Smooth muscle cell (in vitro differentiated cells): ENCODE results near the gene EPX. TPM values are rescaled to one million over a fixed set of nuclear protein-coding genes. Genes with fewer than 3 reads are reported as not detected.

Experiments
- DNase-seq: peaks from one replicate; lab custom pipeline; 2025; ENCODE audit not compliant: unreplicated experiment; lab: John Stamatoyannopoulos, UW
- H2AFZ ChIP-seq: fragments of 200-600 bp; sonication (generic); 2 replicates; pipeline ENCODE4 v1.6.0; 2016; ENCODE audit warnings: antibody characterized with exemption, low read depth, mild to moderate bottlenecking
- H3F3A ChIP-seq: fragments of 200-600 bp; sonication (generic); 2 replicates; pipeline ENCODE4 v1.6.0; 2017; ENCODE audit warnings: antibody characterized with exemption, low read depth
- H3K27ac ChIP-seq: fragments of 200-600 bp; sonication (generic); 2 replicates; pipeline ENCODE4 v1.5.1; 2016; ENCODE audit warnings: low read depth, mild to moderate bottlenecking
- H3K27me3 ChIP-seq: fragments of 200-600 bp; sonication (generic); 2 replicates; pipeline ENCODE4 v1.6.1; 2016; ENCODE audit warnings: low read depth, mild to moderate bottlenecking
- H3K36me3 ChIP-seq: fragments of 200-600 bp; sonication (generic); 2 replicates; pipeline ENCODE4 v1.5.1; 2016; ENCODE audit warnings: low read depth
- H3K4me1 ChIP-seq: fragments of 200-600 bp; sonication (generic); 2 replicates; pipeline ENCODE4 v1.5.1; 2016; ENCODE audit warnings: low read depth
- H3K4me2 ChIP-seq: fragments of 200-600 bp; sonication (generic); 2 replicates; pipeline ENCODE4 v1.6.0; 2016; ENCODE audit warnings: mild to moderate bottlenecking
- H3K4me3 ChIP-seq: fragments of 200-600 bp; sonication (generic); 2 replicates; pipeline ENCODE4 v1.5.1; 2016; ENCODE audit warnings: mild to moderate bottlenecking
- H3K79me2 ChIP-seq: fragments of 200-600 bp; sonication (generic); 2 replicates; pipeline ENCODE4 v1.6.0; 2016; ENCODE audit warnings: low read depth, mild to moderate bottlenecking
- H3K9ac ChIP-seq: fragments of 200-600 bp; sonication (generic); 2 replicates; pipeline ENCODE4 v1.6.0; 2016; ENCODE audit warnings: low read depth
- H3K9me3 ChIP-seq: fragments of 200-600 bp; sonication (generic); replicated peaks from 2 replicates; pipeline ENCODE4 v1.5.1; 2016; ENCODE audit warnings: low read depth
- H4K20me1 ChIP-seq: fragments of 200-600 bp; sonication (generic); 2 replicates; pipeline ENCODE4 v1.6.0; 2016; ENCODE audit warnings: low read depth
- CTCF ChIP-seq: fragments of 200-600 bp; sonication (generic); IDR thresholded peaks from 2 replicates; pipeline ENCODE4 v1.5.1; 2017; ENCODE audit warnings: borderline replicate concordance, mild to moderate bottlenecking, antibody characterized with exemption; ENCODE audit not compliant: insufficient read depth, poor library complexity, severe bottlenecking
- WGBS: methylation state at CpG from one replicate; pipeline ENCODE4 v1.1.7; 2016; ENCODE audit warnings: low lambda C conversion rate; 5-methylcytosine and 5-hydroxymethylcytosine counted together
- polyA plus RNA-seq: library from polyadenylated mRNA; unstranded; fragments of >200 nt; fragmentation: Nextera tagmentation; extraction: Ambion mirVana; gene quantifications from 2 replicates; pipeline ENCODE4 v1.2.1, GENCODE V29; 2016
- total RNA-seq: library from RNA; depleted of rRNA; stranded (reverse); fragments of >200 nt; gene quantifications from 2 replicates; pipeline ENCODE4 v1.2.3, GENCODE V29; 2014

The EPX gene
- total and polyA plus RNA-seq, 2 experiments from 2014 or later: not detected

DNA sequence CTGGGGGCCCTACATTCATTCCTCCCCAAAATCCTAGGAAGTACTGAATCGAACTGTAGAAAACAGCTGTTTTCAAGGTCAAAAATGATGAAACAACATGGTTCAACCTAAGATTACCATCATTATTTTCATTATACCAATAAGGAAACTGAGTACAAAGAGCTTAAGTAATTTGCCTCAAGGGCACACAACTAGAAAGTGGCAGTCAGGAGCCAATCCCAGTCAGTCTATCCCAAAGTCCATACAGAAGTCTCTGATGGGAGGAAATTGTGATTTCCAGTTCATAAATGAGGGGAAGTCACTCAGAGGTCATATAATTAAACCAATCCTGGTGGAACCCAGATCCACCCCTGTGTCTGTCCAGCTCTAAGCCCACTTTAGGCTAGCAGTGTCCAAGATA lies 54.3 kb downstream of the EPX start:
- Histone ChIP-seq H3K4me3 (no peak overlapping the region), H3K27ac (no peak overlapping the region), H3K4me1 (peaks cover 5% of the 10 kb centered on the region), H4K20me1 (no peaks in the 10 kb centered on the region), H2AFZ (no peak overlapping the region), H3K4me2 (no peak overlapping the region), H3K27me3 (peaks cover 44% of the 10 kb centered on the region), H3K79me2 (no peaks in the 10 kb centered on the region), H3K9ac (no peak overlapping the region), H3F3A (no peaks in the 10 kb centered on the region), H3K9me3 (no peaks in the 10 kb centered on the region), H3K36me3 (no peaks in the 10 kb centered on the region)
- no peak for TF ChIP-seq CTCF
- 96% methylated on average over 1 of the region's 1 CpG for WGBS
- DNase-seq: no peak

DNA sequence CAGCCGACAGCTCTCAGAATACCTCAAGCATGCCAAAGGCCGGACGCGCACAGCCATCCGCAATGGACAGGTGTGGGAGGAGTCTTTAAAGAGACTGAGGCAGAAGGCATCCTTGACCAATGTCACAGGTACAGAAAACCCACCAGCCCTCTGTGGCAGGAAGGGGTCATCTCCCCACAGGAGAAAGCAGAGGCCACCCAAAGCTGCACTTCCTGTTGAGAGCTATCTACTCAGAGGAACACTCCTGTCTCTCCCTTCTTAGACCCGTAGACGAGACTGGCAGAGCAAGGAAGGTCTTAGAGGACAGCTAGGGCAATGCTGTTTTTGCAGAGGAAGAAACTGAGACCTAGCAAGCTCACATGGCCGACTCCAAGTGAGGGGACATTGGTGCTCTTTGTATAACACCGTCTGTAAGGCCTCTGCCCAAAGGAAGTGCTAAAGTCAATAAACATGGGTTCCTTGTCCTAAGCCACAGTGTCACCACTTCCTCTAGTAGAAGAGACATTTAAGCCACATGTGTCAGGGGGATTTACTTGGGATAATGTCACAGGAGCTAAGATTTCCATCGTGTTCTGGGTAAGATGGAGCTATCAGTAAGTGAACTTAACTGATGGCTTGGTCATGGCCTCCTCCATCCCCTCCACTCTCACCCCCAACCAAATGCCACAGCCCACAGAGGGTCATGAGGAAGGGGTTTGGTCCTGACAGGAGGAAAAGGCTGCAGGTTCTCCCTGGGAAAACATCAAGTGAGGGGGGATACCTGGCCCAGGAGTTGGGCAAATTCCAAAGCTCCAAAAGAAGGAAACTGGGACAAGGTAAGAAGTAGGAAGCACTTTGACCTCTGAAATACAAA lies 55.2 kb downstream of the EPX start:
- TF ChIP-seq CTCF: no peak
- Histone ChIP-seq H3K9me3 (no peaks in the 10 kb centered on the region), H3K36me3 (no peaks in the 10 kb centered on the region), H3K9ac (no peak overlapping the region), H3K4me2 (no peak overlapping the region), H3K27ac (no peak overlapping the region), H3K4me1 (no peaks in the 10 kb centered on the region), H3K27me3 (peaks cover 44% of the 10 kb centered on the region), H4K20me1 (no peaks in the 10 kb centered on the region), H3F3A (no peaks in the 10 kb centered on the region), H2AFZ (no peak overlapping the region), H3K4me3 (no peak overlapping the region), H3K79me2 (no peaks in the 10 kb centered on the region)
- DNase-seq: no peak
- 70% methylated on average over 10 of the region's 10 CpGs for WGBS

- Histone ChIP-seq H3K9ac (no peak overlapping the region), H3F3A (no peaks in the 10 kb centered on the region), H3K79me2 (no peaks in the 10 kb centered on the region), H3K36me3 (no peaks in the 10 kb centered on the region), H2AFZ (no peak overlapping the region), H3K27ac (no peak overlapping the region), H4K20me1 (no peaks in the 10 kb centered on the region), H3K9me3 (no peaks in the 10 kb centered on the region), H3K4me3 (peak overlapping the region; percentile 52), H3K4me2 (peak overlapping the region; percentile 92), H3K27me3 (peaks cover 49% of the 10 kb centered on the region), H3K4me1 (no peaks in the 10 kb centered on the region)
- no peak for TF ChIP-seq CTCF
- no peak for DNase-seq
- WGBS: 29% methylated on average over 10 of the region's 10 CpGs
These were observed 56.4 kb downstream of the EPX start for GRCh38 chr17:58248955-58249269.
